Fibroblast of lung (primary cell): ENCODE data around the gene SPACA4. TPM values are rescaled to one million over a fixed set of nuclear protein-coding genes. Genes with fewer than 3 reads are reported as not detected.

Experiments
- DNase-seq, 2 donors: peaks; one replicate each; pipeline versions ENCODE4 v3.0.0 to v3.0.0-alpha.2; 2010; ENCODE audit warnings: low read depth in 2 of 2
- H2AFZ ChIP-seq: 2 replicates; pipeline ENCODE4 v1.5.1; 2012; ENCODE audit warnings: low read length, control low read depth, inconsistent platforms
- H3K27ac ChIP-seq: 2 replicates; pipeline ENCODE4 v1.5.1; 2011; ENCODE audit warnings: low read length, control low read depth; ENCODE audit not compliant: insufficient read depth
- H3K27me3 ChIP-seq: 2 replicates; pipeline ENCODE4 v1.5.1; 2011; ENCODE audit warnings: mild to moderate bottlenecking, low read length; ENCODE audit not compliant: control insufficient read depth, insufficient read depth
- H3K36me3 ChIP-seq: 2 replicates; pipeline ENCODE4 v1.5.1; 2011; ENCODE audit warnings: low read length; ENCODE audit not compliant: control insufficient read depth, insufficient read depth
- H3K4me1 ChIP-seq: 2 replicates; pipeline ENCODE4 v1.5.1; 2011; ENCODE audit warnings: low read length; ENCODE audit not compliant: control insufficient read depth, insufficient read depth; ENCODE audit errors: extremely low read depth
- H3K4me2 ChIP-seq: 2 replicates; pipeline ENCODE4 v1.5.1; 2011; ENCODE audit warnings: low read length, control low read depth; ENCODE audit not compliant: insufficient read depth; ENCODE audit errors: extremely low read depth
- H3K4me3 ChIP-seq, 4 experiments: fragments of 200-600 bp in 1 of 4; sonication (generic) in 1 of 4; replicated peaks in 1 of 4; 2 replicates each; pipeline ENCODE4 v1.5.1; 2011 to 2016; ENCODE audit warnings: low read length in 4 of 4, low read depth in 3 of 4, mild to moderate bottlenecking in 3 of 4, control low read depth in 2 of 4, inconsistent platforms in 1 of 4, mixed read lengths in 1 of 4; ENCODE audit not compliant: insufficient read depth in 1 of 4; ENCODE audit errors: control extremely low read depth in 1 of 4
- H3K79me2 ChIP-seq: 2 replicates; pipeline ENCODE4 v1.5.1; 2012; ENCODE audit warnings: mild to moderate bottlenecking, low read length, inconsistent platforms; ENCODE audit not compliant: control insufficient read depth, insufficient read depth
- H3K9ac ChIP-seq: 2 replicates; pipeline ENCODE4 v1.5.1; 2011; ENCODE audit warnings: mild to moderate bottlenecking, low read length, control low read depth; ENCODE audit not compliant: insufficient read depth
- H3K9me3 ChIP-seq: 2 replicates; pipeline ENCODE4 v1.5.1; 2012; ENCODE audit warnings: low read depth, low read length; ENCODE audit not compliant: control insufficient read depth, insufficient read depth
- H4K20me1 ChIP-seq: 2 replicates; pipeline ENCODE4 v1.5.1; 2011; ENCODE audit warnings: low read length; ENCODE audit not compliant: control insufficient read depth, insufficient read depth; ENCODE audit errors: extremely low read depth
- EZH2 ChIP-seq: IDR thresholded peaks from 2 replicates; pipeline ENCODE4 v1.5.1; 2012; ENCODE audit warnings: low read length, control low read depth, mild to moderate bottlenecking; ENCODE audit errors: missing control alignments
- polyA plus RNA-seq, 2 donors: library from polyadenylated mRNA; depleted of rRNA in 1 of 2; stranded (reverse) in 1 of 2; unstranded in 1 of 2; fragments of >200 nt; gene quantifications; 2 replicates each; pipeline ENCODE4 v1.2.1, GENCODE V29; 2011 to 2012; ENCODE audit warnings: missing spikeins in 1 of 2
- total RNA-seq: library from RNA; depleted of rRNA; stranded (reverse); fragments of >200 nt; gene quantifications from 2 replicates; pipeline ENCODE4 v1.2.1, GENCODE V29; 2014
- TF ChIP-seq, protein P1 (sequence below), 2 donors: IDR thresholded peaks in 1 of 2; conservative IDR thresholded peaks in 1 of 2; 1 replicate in 1 of 2; 2 replicates in 1 of 2; pipeline ENCODE4 v1.5.1; 2011 to 2012; ENCODE audit warnings: low read length in 2 of 2, control low read depth in 1 of 2, inconsistent platforms in 1 of 2, low read depth in 1 of 2, mild to moderate bottlenecking in 1 of 2

SPACA4 gene
- total and polyA plus RNA-seq, 2 donors (not counting 1 experiment from before 2014, with no cell fraction given): not detected

DNA sequence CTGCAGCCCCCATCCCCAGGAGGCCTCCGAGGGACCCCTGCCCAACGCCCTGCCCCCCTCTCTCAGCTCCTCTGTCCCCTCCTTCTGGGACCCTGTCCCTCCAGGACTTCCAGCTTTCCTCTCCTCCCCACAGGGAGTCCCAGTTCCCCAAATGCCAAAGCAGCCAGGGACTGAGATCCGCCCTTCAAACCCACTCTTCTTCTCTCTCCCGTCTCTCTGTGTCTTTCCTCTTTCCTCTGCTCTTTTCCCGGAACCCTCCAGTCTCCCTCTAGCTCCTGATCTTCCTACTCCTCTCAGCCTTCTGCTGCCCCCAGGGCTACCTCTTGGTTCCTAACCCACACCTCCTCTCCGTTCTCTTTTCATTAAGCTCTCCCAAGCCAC is 39.1 kb downstream of the SPACA4 start:
- H2AFZ ChIP-seq: peak overlapping the region; percentile 75
- H3K79me2 ChIP-seq: no peaks in the 10 kb centered on the region
- no peaks in the 10 kb centered on the region for H3K36me3 ChIP-seq
- peaks cover 2% of the 10 kb centered on the region for H3K4me1 ChIP-seq
- DNase-seq: no peak
- no peaks in the 10 kb centered on the region for H3K9me3 ChIP-seq
- no peaks in the 10 kb centered on the region for H4K20me1 ChIP-seq
- H3K4me2 ChIP-seq: peak overlapping the region; percentile 72
- H3K4me3 ChIP-seq: peak overlapping the region; percentile 27 to 63 (median 46)
- no peak overlapping the region for H3K27ac ChIP-seq
- TF ChIP-seq EZH2: no peak
- TF ChIP-seq, protein P1, sequence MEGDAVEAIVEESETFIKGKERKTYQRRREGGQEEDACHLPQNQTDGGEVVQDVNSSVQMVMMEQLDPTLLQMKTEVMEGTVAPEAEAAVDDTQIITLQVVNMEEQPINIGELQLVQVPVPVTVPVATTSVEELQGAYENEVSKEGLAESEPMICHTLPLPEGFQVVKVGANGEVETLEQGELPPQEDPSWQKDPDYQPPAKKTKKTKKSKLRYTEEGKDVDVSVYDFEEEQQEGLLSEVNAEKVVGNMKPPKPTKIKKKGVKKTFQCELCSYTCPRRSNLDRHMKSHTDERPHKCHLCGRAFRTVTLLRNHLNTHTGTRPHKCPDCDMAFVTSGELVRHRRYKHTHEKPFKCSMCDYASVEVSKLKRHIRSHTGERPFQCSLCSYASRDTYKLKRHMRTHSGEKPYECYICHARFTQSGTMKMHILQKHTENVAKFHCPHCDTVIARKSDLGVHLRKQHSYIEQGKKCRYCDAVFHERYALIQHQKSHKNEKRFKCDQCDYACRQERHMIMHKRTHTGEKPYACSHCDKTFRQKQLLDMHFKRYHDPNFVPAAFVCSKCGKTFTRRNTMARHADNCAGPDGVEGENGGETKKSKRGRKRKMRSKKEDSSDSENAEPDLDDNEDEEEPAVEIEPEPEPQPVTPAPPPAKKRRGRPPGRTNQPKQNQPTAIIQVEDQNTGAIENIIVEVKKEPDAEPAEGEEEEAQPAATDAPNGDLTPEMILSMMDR (conservative IDR thresholded peaks at IDR 0.05 in 1 of 2, IDR thresholded peaks at IDR 0.05 in 1 of 2; ENCODE audit: low read depth in 1 of 2, low read length in 2 of 2): no peak
- no peaks in the 10 kb centered on the region for H3K27me3 ChIP-seq
- no peak overlapping the region for H3K9ac ChIP-seq

DNA sequence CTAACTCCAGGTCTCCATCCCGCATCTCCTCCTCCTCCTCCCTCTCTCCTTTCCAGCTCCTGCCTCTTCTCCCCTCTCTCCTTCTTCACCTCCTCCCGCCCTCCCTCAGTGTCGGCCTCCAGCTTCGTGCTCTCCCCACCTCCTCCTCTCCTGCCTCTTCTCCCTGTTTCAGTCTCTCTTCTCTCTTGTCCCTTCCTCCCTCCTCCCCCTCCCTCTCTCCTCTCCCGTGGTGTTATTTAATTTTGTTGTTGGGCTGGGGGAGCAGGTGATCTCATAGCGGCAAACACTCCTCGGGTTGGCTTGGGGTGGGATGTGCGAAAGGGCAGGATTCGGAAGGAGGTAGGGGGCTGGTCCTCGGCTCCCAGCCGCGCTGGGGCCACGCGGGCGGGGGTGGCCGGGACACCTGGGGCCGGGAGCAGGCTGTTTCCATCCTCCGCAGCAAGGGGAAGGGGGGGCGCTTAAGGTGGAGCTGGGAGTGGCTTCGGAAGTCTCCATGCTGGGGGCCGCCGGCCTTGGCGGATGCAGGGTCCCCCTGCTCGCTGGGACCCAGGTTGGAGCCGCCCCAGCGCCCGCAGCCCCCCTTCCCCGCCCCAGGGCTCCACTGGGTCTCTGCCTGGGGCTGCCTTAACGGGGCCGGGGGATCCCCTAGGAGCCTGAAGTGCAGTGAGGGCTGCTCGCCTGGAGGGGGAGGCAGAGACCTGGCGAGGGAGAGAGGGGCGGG is 39.6 kb downstream of the SPACA4 start, which contains the start of gene CA11:
Gene CA11, minus strand, starts transcription at position 187 of the 721 bp plus-strand sequence. CDS start 555 bp downstream, outside the sequence.
- Histone ChIP-seq H3K9ac (no peak within 1 kb of the TSS), H2AFZ (peak within 1 kb of the TSS; percentile 75), H3K4me1 (peaks cover 2% of the 10 kb centered on the region), H3K27me3 (no peaks in the 10 kb centered on the region), H3K4me2 (peak within 1 kb of the TSS; percentile 72), H4K20me1 (no peaks in the 10 kb centered on the region), H3K4me3 (peak within 1 kb of the TSS; percentile 27 to 63 (median 46)), H3K36me3 (no peaks in the 10 kb centered on the region), H3K27ac (no peak within 1 kb of the TSS), H3K79me2 (no peaks in the 10 kb centered on the region), H3K9me3 (no peaks in the 10 kb centered on the region)
- no peak for TF ChIP-seq EZH2
- TF ChIP-seq, protein P1 (conservative IDR thresholded peaks at IDR 0.05 in 1 of 2, IDR thresholded peaks at IDR 0.05 in 1 of 2; ENCODE audit: low read depth in 1 of 2, low read length in 2 of 2): peak; percentile 75 to 80
- DNase-seq: peak; percentile 24 to 75

DNA sequence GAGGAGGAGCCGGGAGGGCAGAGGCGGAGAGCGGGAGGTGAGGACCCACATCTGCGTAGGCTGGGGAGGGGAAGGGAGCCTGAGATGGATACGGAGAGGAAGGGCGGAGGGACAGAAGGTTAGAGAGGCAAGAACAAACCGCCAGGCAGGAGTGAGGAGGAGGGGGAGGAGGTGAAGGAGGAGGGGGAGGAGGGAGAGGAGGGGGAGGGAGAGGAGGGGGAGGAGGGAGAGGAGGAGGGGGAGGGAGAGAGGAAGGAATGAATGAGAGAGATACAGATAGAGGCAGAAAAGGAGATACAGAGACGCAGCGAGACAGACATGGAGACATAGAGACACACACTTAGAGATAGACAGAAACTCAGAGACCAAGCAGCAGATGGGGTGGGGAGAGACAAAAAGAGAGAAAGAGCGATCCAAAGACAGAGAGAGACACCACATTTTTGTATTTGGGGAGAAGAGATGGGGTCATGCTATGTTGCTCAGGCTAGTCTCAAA is 40.2 kb downstream of the SPACA4 start:
- Histone ChIP-seq H3K27me3 (no peaks in the 10 kb centered on the region), H3K36me3 (no peaks in the 10 kb centered on the region), H3K9me3 (no peaks in the 10 kb centered on the region), H2AFZ (no peak overlapping the region), H3K27ac (no peak overlapping the region), H4K20me1 (no peaks in the 10 kb centered on the region), H3K79me2 (no peaks in the 10 kb centered on the region), H3K4me3 (peak overlapping the region in 1 of 4 experiments; percentile 63), H3K4me1 (peaks cover 2% of the 10 kb centered on the region), H3K4me2 (no peak overlapping the region), H3K9ac (no peak overlapping the region)
- no peak for TF ChIP-seq EZH2
- TF ChIP-seq, protein P1 (conservative IDR thresholded peaks at IDR 0.05 in 1 of 2, IDR thresholded peaks at IDR 0.05 in 1 of 2; ENCODE audit: low read depth in 1 of 2, low read length in 2 of 2): no peak
- DNase-seq: peak in 1 of 2 donors; percentile 79
